Stimulated activated CD8-positive, alpha-beta memory T cell treated with anti-CD3 and anti-CD28 coated beads, Interleukin-12 subunit alpha, Interleukin-12 subunit beta, amount 100 ng/mL, for 4 hours (primary cell): ENCODE measurements around the gene CST6.

Source experiments
- DNase-seq: peaks from one replicate; pipeline ENCODE4 v3.0.0-alpha.2; 2020; ENCODE audit warnings: low read depth

The CST6 gene

GRCh38 chr11:66011785-66012303 is at the start of gene CST6:
CST6 (plus strand) TSS chr11:66012008; CDS start chr11:66012045, 37 bp downstream.
- DNase-seq = no peak

GRCh38 chr11:65962141-65962564 is 49.7 kb upstream of the CST6 start:
- no peak for DNase-seq

GRCh38 chr11:65964906-65965305 is 46.9 kb upstream of the CST6 start:
- DNase-seq = no peak

- DNase-seq = no peak
These were observed 45.6 kb upstream of the CST6 start for GRCh38 chr11:65965986-65966762.

GRCh38 chr11:65967329-65967934 is 44.4 kb upstream of the CST6 start:
- DNase-seq = no peak

GRCh38 chr11:65968600-65969482 is 43.0 kb upstream of the CST6 start:
- DNase-seq = no peak

GRCh38 chr11:65972116-65972515 is 39.7 kb upstream of the CST6 start:
- DNase-seq = no peak

GRCh38 chr11:65973439-65974110 is 38.2 kb upstream of the CST6 start:
- DNase-seq = no peak

GRCh38 chr11:65975771-65976170 is 36.0 kb upstream of the CST6 start:
- no peak for DNase-seq

GRCh38 chr11:65976216-65977176 is 35.3 kb upstream of the CST6 start:
- no peak for DNase-seq

- no peak for DNase-seq
These were observed 34.0 kb upstream of the CST6 start for GRCh38 chr11:65977621-65978390.

GRCh38 chr11:65978391-65979238 is 33.2 kb upstream of the CST6 start:
- DNase-seq = no peak

GRCh38 chr11:65979261-65979759 is 32.5 kb upstream of the CST6 start:
- DNase-seq = no peak

- DNase-seq = no peak
These were observed 30.6 kb upstream of the CST6 start for GRCh38 chr11:65981101-65981740.

- DNase-seq = no peak
These were observed 29.6 kb upstream of the CST6 start for GRCh38 chr11:65981972-65982823.

GRCh38 chr11:65982824-65983588 is 28.8 kb upstream of the CST6 start:
- no peak for DNase-seq
